IMR-90 (cell line): ENCODE data around the gene RPA3.

ENCODE experiments used
- CEBPB ChIP-seq: IDR thresholded peaks from 2 replicates; pipeline ENCODE4 v1.6.1; 2012; ENCODE audit warnings: low read depth, low read length, improper control_type of control experiment
- CTCF ChIP-seq: conservative IDR thresholded peaks from 2 replicates; pipeline ENCODE4 v1.5.1; 2012; ENCODE audit warnings: mild to moderate bottlenecking, low read depth, low read length, improper control_type of control experiment

- TF ChIP-seq CEBPB = no peak
- TF ChIP-seq CTCF = no peak
These were observed 100.9 kb downstream of the RPA3 start for GRCh38 chr7:7617550-7617949.
